Esophagus muscularis mucosa (tissue), 3 donors: ENCODE measurements around the gene NBPF4.
"Not testable (repeated sequence)": the region's sequence is repeated elsewhere in the genome, so short reads cannot be mapped to it uniquely, and the experiment has no call there.

Experiments used
- POLR2A ChIP-seq: fragments of 450-650 bp; IDR thresholded peaks from one replicate; pipeline ENCODE4 v1.6.1; 2017; ENCODE audit warnings: antibody characterized with exemption, moderate library complexity, mild to moderate bottlenecking, low read depth
- TF ChIP-seq, protein P1 (sequence below), 3 experiments: fragments of 200-600 bp in 2 of 3; fragments of 450-650 bp in 1 of 3; sonication (generic) in 2 of 3; IDR thresholded peaks; one replicate each; pipeline ENCODE4 v1.5.1; 2017 to 2019; ENCODE audit warnings: antibody characterized with exemption in 3 of 3, mild to moderate bottlenecking in 2 of 3, moderate library complexity in 1 of 3

- not testable (repeated sequence) for TF ChIP-seq POLR2A
- TF ChIP-seq, protein P1, sequence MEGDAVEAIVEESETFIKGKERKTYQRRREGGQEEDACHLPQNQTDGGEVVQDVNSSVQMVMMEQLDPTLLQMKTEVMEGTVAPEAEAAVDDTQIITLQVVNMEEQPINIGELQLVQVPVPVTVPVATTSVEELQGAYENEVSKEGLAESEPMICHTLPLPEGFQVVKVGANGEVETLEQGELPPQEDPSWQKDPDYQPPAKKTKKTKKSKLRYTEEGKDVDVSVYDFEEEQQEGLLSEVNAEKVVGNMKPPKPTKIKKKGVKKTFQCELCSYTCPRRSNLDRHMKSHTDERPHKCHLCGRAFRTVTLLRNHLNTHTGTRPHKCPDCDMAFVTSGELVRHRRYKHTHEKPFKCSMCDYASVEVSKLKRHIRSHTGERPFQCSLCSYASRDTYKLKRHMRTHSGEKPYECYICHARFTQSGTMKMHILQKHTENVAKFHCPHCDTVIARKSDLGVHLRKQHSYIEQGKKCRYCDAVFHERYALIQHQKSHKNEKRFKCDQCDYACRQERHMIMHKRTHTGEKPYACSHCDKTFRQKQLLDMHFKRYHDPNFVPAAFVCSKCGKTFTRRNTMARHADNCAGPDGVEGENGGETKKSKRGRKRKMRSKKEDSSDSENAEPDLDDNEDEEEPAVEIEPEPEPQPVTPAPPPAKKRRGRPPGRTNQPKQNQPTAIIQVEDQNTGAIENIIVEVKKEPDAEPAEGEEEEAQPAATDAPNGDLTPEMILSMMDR (IDR thresholded peaks at IDR 0.05): not testable (repeated sequence)
Observed at GRCh38 chr1:108217515-108218174, 26.2 kb downstream of the NBPF4 start.
